RPMI7951 (cell line): ENCODE results near the gene KCNJ12. TPM values are rescaled to one million over a fixed set of nuclear protein-coding genes. Genes with fewer than 3 reads are reported as not detected.
"Not testable (repeated sequence)": the region's sequence is repeated elsewhere in the genome, so short reads cannot be mapped to it uniquely, and the experiment has no call there.

Experiments
- DNase-seq: peaks from one replicate; pipeline ENCODE4 v3.0.0-alpha.2; 2012; ENCODE audit warnings: low read depth
- total RNA-seq: library from RNA; depleted of rRNA; stranded (reverse); fragments of >200 nt; shearing (Covaris generic); gene quantifications from 2 replicates; pipeline ENCODE4 v1.2.3, GENCODE V29; 2014

The KCNJ12 gene
- total RNA-seq, 1 experiment from 2014 or later = not detected

GRCh38 chr17:21349358-21350050 lies 26.7 kb upstream of the KCNJ12 start:
- DNase-seq = not testable (repeated sequence)

- not testable (repeated sequence) for DNase-seq
These were observed 25.7 kb upstream of the KCNJ12 start for GRCh38 chr17:21350495-21350894.

- no peak for DNase-seq
These were observed 24.6 kb upstream of the KCNJ12 start for GRCh38 chr17:21351366-21352065.

DNA sequence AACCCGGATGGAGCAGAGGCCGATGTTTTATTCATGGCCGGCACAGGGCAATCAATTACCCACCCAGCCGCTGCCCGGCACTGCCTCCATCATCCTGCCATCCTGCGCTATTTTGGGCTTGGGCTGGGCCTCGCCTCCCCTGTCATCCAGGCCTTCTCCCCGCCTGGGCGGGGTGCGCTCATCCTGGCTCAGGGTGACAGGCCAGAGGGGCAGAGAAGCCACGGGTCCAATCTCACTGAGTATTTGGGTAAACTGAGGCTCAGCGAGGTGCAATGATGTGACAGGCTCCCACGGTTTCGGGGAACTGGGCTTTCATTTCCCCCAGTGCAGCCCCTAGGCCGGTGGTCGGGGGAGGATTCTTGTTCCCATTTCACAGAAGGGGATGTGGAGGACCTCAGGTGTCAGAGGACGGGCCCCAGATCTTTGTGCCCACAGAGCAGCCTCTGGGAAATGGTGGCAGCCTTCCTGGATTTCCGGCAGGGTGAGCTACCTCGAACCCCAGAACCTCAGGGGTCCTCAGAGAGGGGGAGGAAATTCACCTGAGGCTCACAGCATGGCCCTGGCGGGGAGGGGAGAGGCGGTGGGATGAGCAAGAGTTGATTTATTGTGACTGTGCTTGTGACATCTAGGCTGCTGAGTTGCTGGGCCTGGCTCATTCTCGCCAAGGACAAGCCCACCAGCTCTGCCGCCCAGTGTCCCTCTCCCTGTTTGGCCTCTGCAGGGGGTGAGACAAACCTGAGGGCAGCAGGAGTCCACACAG lies 23.8 kb upstream of the KCNJ12 start:
- DNase-seq = no peak

DNA sequence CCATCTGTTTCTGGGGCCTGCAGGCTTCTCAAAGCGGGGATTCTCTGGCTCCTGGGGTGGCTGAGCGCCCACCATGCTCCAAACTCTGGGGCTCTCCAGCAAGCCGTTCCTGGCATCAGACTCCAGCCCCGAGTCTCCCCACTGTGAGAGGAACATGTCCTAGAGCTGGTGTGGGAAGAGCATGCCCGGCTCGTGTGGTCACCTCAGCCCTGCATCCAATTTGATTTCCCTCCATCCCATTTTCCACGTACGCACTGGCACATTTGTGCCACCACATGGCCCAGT lies 23.2 kb upstream of the KCNJ12 start:
- DNase-seq = no peak

DNA sequence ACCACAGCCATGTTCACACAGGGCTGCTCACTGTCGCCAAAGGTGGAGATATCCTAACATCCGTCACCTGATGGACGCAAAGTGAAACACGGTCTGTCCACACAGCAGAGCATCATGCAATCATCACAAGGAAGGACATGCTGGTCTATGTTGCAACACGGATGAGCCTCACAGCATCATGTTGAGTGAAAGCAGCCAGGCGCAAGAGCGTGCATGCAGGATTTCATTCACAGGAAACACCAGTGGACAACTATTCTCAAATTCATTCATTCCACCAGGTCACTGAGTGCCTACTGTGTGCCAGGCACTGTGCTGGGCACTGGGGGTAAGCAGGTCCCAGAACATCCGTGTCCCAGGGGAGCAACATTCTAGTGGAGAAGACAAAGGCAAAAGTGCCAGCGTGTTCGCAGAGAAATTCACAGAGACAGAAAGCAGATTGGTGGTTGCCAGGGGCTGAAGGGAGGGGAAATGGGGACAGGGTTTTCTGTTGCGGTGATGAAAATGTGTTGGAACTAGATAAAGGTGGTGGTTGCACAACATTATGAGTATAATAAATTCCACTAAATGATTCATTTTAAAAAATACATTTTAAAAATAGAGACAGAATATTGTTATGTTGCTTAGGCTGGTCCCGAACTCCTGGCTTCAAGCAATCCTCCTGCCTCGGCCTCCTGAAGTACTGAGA lies 22.7 kb upstream of the KCNJ12 start:
- DNase-seq = no peak

DNA sequence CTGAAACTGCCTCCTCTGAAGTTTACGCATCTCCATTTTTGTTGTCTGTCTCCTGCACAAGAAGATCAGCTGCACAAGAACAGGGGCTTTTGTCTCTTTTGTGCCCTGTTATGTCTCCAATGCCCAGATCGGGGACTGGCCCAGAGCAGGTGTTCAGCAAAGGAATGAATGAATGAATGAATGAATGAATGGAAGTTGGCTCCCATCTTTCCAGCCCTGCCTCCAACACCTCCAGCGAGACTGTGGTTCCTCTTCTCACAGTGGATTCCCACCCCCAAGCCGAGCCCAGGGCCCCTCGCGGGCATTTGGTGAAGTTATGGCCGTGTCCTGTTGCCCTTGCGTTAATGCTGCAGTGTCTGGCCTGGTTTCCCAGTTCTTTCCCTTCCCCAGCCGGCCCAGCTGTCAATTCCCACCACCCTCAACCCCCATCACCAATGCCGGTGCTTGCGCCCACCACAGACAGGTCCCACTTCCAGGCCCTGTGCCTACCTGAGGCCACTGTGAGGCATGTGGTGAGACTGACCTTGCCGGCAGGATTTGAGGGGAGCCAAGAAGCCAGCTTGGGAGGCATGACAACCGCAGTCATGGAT lies 21.3 kb upstream of the KCNJ12 start:
- no peak for DNase-seq

GRCh38 chr17:21355586-21355985 lies 20.6 kb upstream of the KCNJ12 start:
- no peak for DNase-seq

- no peak for DNase-seq
These were observed 19.5 kb upstream of the KCNJ12 start for GRCh38 chr17:21356537-21357127.

GRCh38 chr17:21357281-21357680 lies 18.9 kb upstream of the KCNJ12 start:
- DNase-seq = no peak

DNA sequence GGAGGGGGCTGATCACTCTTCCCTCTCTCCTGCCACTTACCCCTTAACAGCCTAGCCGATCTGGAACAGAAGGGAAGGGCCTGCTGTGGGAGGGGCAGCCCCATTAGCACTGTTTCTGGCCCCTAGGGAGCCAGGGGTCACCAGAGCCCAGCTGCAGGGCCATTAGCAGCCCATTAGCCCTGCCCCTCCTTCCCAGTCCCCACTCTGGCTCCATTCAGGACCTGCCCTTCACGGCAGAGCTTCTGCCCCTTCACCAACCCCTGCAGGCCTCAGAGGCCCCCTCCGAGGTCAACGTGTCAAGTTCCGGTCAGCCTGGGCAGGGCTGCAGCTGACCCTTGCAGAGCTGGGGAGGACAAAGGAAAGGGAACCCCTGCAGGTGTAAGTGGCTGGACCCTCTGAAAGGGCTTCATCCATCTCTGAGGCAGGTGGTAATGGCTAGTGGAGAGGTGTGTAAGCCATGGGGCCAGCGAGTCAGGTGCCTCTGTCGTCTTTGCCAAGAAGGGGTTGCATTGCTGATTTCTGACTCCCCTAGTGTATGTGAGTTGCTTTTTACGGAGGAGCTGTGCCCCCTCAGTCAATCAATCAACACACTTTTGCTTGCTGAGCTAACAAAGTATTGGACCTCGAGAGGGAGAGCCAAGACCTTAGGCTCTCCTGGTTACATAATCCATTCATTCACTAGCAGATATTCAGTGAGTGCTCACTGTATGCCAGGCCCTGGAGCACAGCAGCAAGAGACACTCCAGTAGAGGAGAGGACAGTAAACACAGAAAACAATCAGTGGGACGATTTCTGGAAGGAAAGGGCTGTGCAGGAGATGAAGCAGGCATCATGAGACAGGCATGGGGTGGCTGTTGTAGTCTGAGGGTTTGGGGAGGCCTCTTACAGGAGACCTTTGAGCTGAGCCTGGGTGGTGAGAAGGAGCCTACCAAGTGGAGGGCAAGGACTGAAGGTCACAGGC lies 18.2 kb upstream of the KCNJ12 start:
- no peak for DNase-seq

- DNase-seq = no peak
These were observed 17.3 kb upstream of the KCNJ12 start for GRCh38 chr17:21358682-21359482.

DNA sequence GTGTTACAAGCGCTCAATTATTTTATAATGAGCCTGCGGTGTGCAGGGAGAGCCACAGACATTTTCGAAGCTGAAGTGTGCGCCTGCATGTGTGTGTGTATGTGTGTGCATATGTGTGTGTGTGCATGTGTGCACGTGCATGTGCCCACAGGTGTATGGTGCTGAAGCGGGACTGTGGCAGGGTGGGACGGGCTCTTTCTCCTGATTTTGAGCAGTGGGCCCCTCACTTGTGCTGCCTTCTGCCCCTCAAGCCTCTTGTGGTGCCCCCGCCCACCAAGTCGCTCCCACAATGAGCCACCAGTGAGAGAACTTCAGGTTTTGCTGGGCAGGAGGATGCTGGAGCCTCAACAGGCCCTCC lies 16.7 kb upstream of the KCNJ12 start:
- no peak for DNase-seq

GRCh38 chr17:21360048-21360447 lies 16.1 kb upstream of the KCNJ12 start:
- DNase-seq = no peak

DNA sequence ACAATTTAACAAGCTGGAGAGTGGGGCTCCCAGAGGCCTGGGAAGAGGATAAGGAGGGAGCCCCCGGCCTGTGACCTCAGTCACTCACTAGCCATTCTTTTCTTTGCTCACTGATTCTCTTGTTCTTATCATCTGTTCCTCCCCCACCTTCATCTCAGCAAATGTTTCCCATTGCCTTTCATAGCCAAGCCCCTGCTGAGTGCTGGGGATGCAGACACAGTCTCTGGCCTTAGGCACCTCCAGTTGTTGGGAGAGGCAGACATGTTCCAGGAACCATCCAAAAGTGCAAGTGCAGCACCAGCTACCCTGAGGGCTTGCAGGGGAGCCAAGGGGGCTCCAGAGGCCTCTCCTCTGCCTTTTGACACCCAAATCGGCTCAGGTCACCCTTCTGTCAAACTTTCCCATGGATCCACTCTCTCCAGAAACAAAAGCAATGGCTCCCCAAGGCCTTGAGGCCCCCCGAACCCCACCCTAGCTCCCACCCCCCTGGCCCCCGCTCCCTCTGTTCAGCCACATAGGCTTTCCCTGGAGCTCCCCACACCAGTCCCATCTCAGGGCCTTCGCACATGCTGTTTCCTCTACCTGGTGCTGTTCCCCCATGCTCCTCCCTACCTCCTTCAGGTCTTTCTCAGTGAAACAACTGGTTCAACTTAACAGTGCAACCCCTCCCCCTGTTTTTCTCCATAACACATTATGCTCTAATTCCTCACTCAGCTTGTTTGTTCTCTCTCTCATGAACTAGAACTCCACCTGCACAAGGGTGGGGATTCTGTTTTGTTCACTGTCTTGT lies 14.9 kb upstream of the KCNJ12 start:
- DNase-seq = no peak

DNA sequence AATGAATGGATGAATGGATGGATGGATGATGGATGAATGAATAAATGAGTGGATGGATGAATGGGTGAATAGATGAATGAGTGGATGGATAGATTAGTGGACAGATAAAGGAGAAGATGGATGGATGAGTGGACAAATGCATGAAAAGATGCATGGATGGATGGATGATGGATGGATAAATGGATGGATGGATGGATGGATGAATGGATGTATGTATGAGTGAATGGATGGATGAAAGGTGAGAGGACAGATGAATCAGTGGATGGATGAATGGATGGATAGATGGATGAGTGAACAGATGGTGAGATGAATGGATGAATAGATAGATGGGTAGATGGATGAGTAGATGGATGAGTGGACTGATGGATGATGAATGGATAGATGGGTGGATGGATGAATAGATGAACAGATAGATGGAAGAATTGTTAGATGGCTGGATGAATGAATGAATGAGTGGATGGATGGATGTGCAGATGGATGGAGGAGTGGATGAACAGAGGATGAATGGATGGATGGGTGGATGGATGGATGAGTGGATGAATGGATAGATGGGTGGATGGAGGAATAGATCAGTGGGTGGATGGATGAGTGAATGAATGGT lies 13.7 kb upstream of the KCNJ12 start:
- no peak for DNase-seq

GRCh38 chr17:21363776-21364642 lies 12.1 kb upstream of the KCNJ12 start:
- no peak for DNase-seq
